K562 (cell line): Measurements from ENCODE around the gene FLT1.

ENCODE experiments used
- CBX2 ChIP-seq: fragments of 200-600 bp; sonication (generic); IDR thresholded peaks from one replicate; pipeline ENCODE4 v1.6.1; 2012; ENCODE audit warnings: mild to moderate bottlenecking, low read length, inconsistent platforms; ENCODE audit not compliant: insufficient read depth, poor library complexity, severe bottlenecking
- E2F8 ChIP-seq: fragments of 450-650 bp; IDR thresholded peaks from 2 replicates; pipeline ENCODE4 v1.7.1; 2018; ENCODE audit warnings: mild to moderate bottlenecking, low read depth; ENCODE audit not compliant: partially characterized antibody
- EZH2 ChIP-seq: IDR thresholded peaks from 2 replicates; pipeline ENCODE4 v1.6.1; 2012; ENCODE audit warnings: low read depth, mild to moderate bottlenecking, inconsistent platforms, low read length, borderline replicate concordance
- GABPA ChIP-seq: fragments of 200-800 bp; sonication (Bioruptor generic); conservative IDR thresholded peaks from 2 replicates; pipeline ENCODE4 v1.6.1; 2016; ENCODE audit warnings: low read depth, missing genetic modification characterization, missing compliant biosample characterization
- HDAC2 ChIP-seq: fragments of 450-650 bp; IDR thresholded peaks from 2 replicates; pipeline ENCODE4 v1.6.1; 2016; ENCODE audit warnings: mild to moderate bottlenecking
- KLF16 ChIP-seq: IDR thresholded peaks from 2 replicates; pipeline ENCODE4 v1.6.1; 2016; ENCODE audit warnings: antibody characterized with exemption
- NFXL1 ChIP-seq: fragments of 450-650 bp; formaldehyde crosslinking; IDR thresholded peaks from 2 replicates; pipeline ENCODE4 v1.4.0; 2021; ENCODE audit warnings: mild to moderate bottlenecking
- PHF8 ChIP-seq: fragments of 200-600 bp; sonication (generic); IDR thresholded peaks from 2 replicates; pipeline ENCODE4 v1.6.1; 2012; ENCODE audit warnings: mixed run types, mild to moderate bottlenecking, inconsistent platforms, low read length, moderate library complexity, borderline replicate concordance
- POLR2A ChIP-seq: fragments of 450-650 bp; conservative IDR thresholded peaks from 2 replicates; pipeline ENCODE4 v1.6.1; 2016
- SOX6 ChIP-seq: fragments of 450-650 bp; IDR thresholded peaks from 2 replicates; pipeline ENCODE4 v1.6.1; 2014; ENCODE audit warnings: mild to moderate bottlenecking
- TBL1XR1 ChIP-seq, 2 experiments: IDR thresholded peaks; 2 replicates each; pipeline ENCODE4 v1.6.1; 2012; ENCODE audit warnings: improper control_type of control experiment in 2 of 2, low read length in 2 of 2, mild to moderate bottlenecking in 1 of 2
- YY1 ChIP-seq, 3 experiments: IDR thresholded peaks; 2 replicates each; pipeline ENCODE4 v1.6.1; 2011; ENCODE audit warnings: low read length in 2 of 3, mild to moderate bottlenecking in 2 of 3, moderate library complexity in 2 of 3, borderline replicate concordance in 1 of 3, control low read depth in 1 of 3, low read depth in 1 of 3; ENCODE audit not compliant: insufficient read depth in 3 of 3, insufficient replicate concordance in 2 of 3, control insufficient read depth in 1 of 3, insufficient read length in 1 of 3; ENCODE audit errors: extremely low read depth in 1 of 3
- ZNF586 ChIP-seq: fragments of 450-650 bp; formaldehyde crosslinking; conservative IDR thresholded peaks from 2 replicates; pipeline ENCODE4 v1.4.0; 2020; ENCODE audit warnings: mild to moderate bottlenecking, moderate library complexity

- no peak for TF ChIP-seq NFXL1 (CRISPR knock-in tag)
- no peak for TF ChIP-seq EZH2
- TF ChIP-seq E2F8 = no peak
- TF ChIP-seq POLR2A = no peak
- no peak for TF ChIP-seq ZNF586 (CRISPR knock-in tag)
- TF ChIP-seq KLF16 = no peak
- TF ChIP-seq GABPA (tag) = no peak
- no peak for TF ChIP-seq SOX6
- TF ChIP-seq YY1 (IDR thresholded peaks at IDR 0.05; ENCODE audit: borderline replicate concordance in 1 of 3, control insufficient read depth in 1 of 3, extremely low read depth in 1 of 3, insufficient read depth in 3 of 3, insufficient read length in 1 of 3, insufficient replicate concordance in 2 of 3, low read depth in 1 of 3, low read length in 2 of 3) = no peak
- no peak for TF ChIP-seq PHF8
- no peak for TF ChIP-seq HDAC2
- TF ChIP-seq TBL1XR1 (IDR thresholded peaks at IDR 0.05; ENCODE audit: low read length in 2 of 2) = no peak
- TF ChIP-seq CBX2 = no peak
These were observed 173.2 kb downstream of the FLT1 start for GRCh38 chr13:28321756-28322155.
